ENCODE measurements around the gene H2BK1.

DNA sequence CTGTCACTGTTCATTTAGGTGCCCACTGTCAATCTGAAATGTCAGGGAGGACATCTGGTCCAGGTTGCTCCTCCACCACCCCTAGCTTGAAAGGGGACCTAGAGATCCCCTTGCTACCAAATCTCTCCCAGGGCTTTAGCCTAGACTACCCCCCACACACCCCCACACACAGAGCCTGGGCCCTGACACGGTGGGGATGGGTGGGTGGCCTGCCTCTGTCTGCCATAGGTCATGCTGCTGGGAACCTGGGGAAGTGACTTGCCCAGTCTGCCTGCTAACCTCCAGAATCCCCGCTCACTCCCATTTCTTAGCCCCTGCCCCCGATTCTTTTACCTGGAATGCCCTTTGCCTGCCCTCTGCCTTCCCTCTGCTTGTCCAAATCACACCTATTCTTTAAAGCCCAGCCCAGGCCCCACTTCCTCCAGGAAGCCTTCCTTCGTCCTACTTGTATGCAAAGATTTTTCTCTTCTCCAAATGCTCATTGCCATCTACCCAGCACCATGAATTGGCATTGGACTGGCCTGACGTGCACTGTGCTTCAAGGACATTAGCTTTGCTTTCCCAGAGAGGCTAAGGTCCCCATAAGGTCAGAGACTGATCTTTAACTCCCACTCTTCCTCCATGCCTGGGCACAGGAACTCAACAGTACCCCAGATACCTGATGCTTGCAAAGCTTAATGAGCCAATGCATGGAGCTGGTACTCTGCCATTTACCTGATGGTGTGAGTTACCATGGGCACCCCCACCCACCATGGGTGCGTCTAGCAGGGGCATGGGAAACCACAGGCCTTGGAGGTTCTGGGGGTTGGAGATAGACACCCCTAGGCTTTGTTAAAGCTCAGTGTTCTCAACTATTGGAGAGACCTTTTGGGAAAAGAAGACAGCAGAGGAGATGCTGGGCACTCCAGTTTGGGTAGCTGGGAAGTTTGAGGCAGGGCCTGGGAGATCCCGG, 40.2 kb upstream of the H2BK1 start:
- TF ChIP-seq CTCF (conservative IDR thresholded peaks at IDR 0.05) (no peak), EZH2 (IDR thresholded peaks at IDR 0.05; ENCODE audit: low read depth) (no peak)
